Measurements from ENCODE around the gene ANK2.

Gene ANK2

DNA sequence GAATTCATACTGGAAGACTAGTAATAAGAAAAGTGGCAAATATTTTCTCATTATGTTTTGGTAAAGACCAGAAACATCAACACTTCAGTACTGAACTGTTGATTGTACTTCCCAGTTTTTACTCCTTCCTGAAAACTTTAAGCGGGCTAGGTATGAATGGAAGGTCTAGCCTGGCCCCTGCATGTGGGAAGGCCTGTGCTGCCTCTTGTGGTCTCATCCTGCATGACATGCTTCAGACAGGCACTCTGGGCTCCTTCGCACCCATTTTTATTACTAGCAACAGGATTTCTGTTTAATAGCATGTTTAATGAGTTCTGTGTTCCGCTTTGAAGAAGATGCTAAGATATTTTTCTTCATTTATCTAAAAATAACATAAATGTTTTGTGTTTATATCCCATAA, 279.1 kb downstream of the ANK2 start:
- H3K9me3 ChIP-seq (ENCODE audit: insufficient read depth, low read length), result no peaks in the 10 kb centered on the region
- no peak overlapping the region for H3K9ac ChIP-seq (ENCODE audit: low read length)
- H2AFZ ChIP-seq (ENCODE audit: low read depth, low read length, severe bottlenecking), result no peak overlapping the region
- TF ChIP-seq EZH2phosphoT487 (conservative IDR thresholded peaks at IDR 0.05; ENCODE audit: low read length) (no peak), CTCF (IDR thresholded peaks at IDR 0.05; ENCODE audit: insufficient read depth, low read length, poor library complexity, severe bottlenecking) (no peak)
- no peaks in the 10 kb centered on the region for H4K20me1 ChIP-seq (ENCODE audit: low read depth, low read length)
- H3K9me2 ChIP-seq (replicated peaks; ENCODE audit: insufficient read depth, low read length), result no peaks in the 10 kb centered on the region
- no peaks in the 10 kb centered on the region for H3F3A ChIP-seq (ENCODE audit: insufficient read depth)
- H3K36me3 ChIP-seq (ENCODE audit: low read length), result no peaks in the 10 kb centered on the region
- H3K27ac ChIP-seq (ENCODE audit: low read depth, low read length), result no peak overlapping the region
- no peak overlapping the region for H3K4me3 ChIP-seq (ENCODE audit: insufficient read depth, low read length, poor library complexity, severe bottlenecking)
- no peak overlapping the region for H3K4me2 ChIP-seq (ENCODE audit: low read depth, low read length, poor library complexity, severe bottlenecking)
- no peaks in the 10 kb centered on the region for H3K27me3 ChIP-seq (ENCODE audit: low read length)
- no peaks in the 10 kb centered on the region for H3K79me2 ChIP-seq (ENCODE audit: insufficient read depth, low read length)

DNA sequence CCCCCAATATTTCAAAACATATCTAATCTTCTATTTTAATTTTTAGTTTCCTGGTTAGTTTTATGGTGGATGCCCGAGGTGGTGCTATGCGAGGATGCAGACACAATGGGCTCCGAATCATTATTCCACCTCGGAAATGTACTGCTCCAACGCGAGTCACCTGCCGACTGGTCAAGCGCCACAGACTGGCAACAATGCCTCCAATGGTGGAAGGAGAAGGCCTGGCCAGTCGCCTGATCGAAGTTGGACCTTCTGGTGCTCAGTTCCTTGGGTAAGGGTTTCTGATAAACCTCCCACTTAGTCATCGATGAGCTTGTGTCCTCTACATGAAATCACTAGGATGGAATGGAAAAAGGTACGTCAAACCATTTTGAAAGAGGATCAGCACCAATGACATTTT, 280.7 kb downstream of the ANK2 start:
- H3K36me3 ChIP-seq (ENCODE audit: low read length), result no peaks in the 10 kb centered on the region
- no peaks in the 10 kb centered on the region for H4K20me1 ChIP-seq (ENCODE audit: low read depth, low read length)
- no peak overlapping the region for H3K4me2 ChIP-seq (ENCODE audit: low read depth, low read length, poor library complexity, severe bottlenecking)
- no peaks in the 10 kb centered on the region for H3K79me2 ChIP-seq (ENCODE audit: insufficient read depth, low read length)
- no peaks in the 10 kb centered on the region for H3K9me2 ChIP-seq (replicated peaks; ENCODE audit: insufficient read depth, low read length)
- no peak overlapping the region for H3K27ac ChIP-seq (ENCODE audit: low read depth, low read length)
- H2AFZ ChIP-seq (ENCODE audit: low read depth, low read length, severe bottlenecking), result no peak overlapping the region
- no peak for TF ChIP-seq EZH2phosphoT487 (conservative IDR thresholded peaks at IDR 0.05; ENCODE audit: low read length)
- TF ChIP-seq CTCF (IDR thresholded peaks at IDR 0.05; ENCODE audit: insufficient read depth, low read length, poor library complexity, severe bottlenecking), result no peak
- H3K9ac ChIP-seq (ENCODE audit: low read length), result no peak overlapping the region
- no peaks in the 10 kb centered on the region for H3F3A ChIP-seq (ENCODE audit: insufficient read depth)
- H3K27me3 ChIP-seq (ENCODE audit: low read length), result no peaks in the 10 kb centered on the region
- H3K9me3 ChIP-seq (ENCODE audit: insufficient read depth, low read length), result no peaks in the 10 kb centered on the region
- H3K4me3 ChIP-seq (ENCODE audit: insufficient read depth, low read length, poor library complexity, severe bottlenecking), result no peak overlapping the region

GRCh38 chr4:113331811-113332210, 282.4 kb downstream of the ANK2 start:
- no peaks in the 10 kb centered on the region for H3K27me3 ChIP-seq (ENCODE audit: low read length)
- no peak overlapping the region for H3K4me3 ChIP-seq (ENCODE audit: insufficient read depth, low read length, poor library complexity, severe bottlenecking)
- no peaks in the 10 kb centered on the region for H3K79me2 ChIP-seq (ENCODE audit: insufficient read depth, low read length)
- H3F3A ChIP-seq (ENCODE audit: insufficient read depth), result no peaks in the 10 kb centered on the region
- no peaks in the 10 kb centered on the region for H3K9me2 ChIP-seq (replicated peaks; ENCODE audit: insufficient read depth, low read length)
- H3K36me3 ChIP-seq (ENCODE audit: low read length), result no peaks in the 10 kb centered on the region
- H3K4me2 ChIP-seq (ENCODE audit: low read depth, low read length, poor library complexity, severe bottlenecking), result no peak overlapping the region
- no peak overlapping the region for H3K9ac ChIP-seq (ENCODE audit: low read length)
- H2AFZ ChIP-seq (ENCODE audit: low read depth, low read length, severe bottlenecking), result no peak overlapping the region
- no peak overlapping the region for H3K27ac ChIP-seq (ENCODE audit: low read depth, low read length)
- H3K9me3 ChIP-seq (ENCODE audit: insufficient read depth, low read length), result no peaks in the 10 kb centered on the region
- TF ChIP-seq CTCF (IDR thresholded peaks at IDR 0.05; ENCODE audit: insufficient read depth, low read length, poor library complexity, severe bottlenecking) (no peak), EZH2phosphoT487 (conservative IDR thresholded peaks at IDR 0.05; ENCODE audit: low read length) (no peak)
- no peaks in the 10 kb centered on the region for H4K20me1 ChIP-seq (ENCODE audit: low read depth, low read length)

DNA sequence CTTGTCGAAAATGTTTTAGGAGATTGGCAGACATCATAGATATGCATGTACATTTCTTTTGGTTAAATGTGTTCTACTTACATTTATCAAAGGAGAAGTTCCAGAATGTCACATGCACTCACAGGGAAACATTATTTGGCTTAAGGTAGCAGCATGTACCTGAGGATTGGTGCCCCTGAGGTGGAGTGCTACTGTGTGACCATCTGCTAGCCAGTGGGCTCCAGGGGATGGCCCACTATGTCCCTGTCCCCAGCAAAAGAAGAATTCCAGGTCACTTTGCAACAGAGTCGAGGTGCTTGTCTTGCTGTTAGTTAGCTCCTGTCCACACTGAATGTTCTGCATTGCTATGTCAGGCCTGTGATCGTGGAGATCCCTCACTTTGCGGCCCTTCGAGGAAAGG, 283.2 kb downstream of the ANK2 start:
- Histone ChIP-seq H3K9me3 (ENCODE audit: insufficient read depth, low read length) (no peaks in the 10 kb centered on the region), H2AFZ (ENCODE audit: low read depth, low read length, severe bottlenecking) (no peak overlapping the region), H3K4me3 (ENCODE audit: insufficient read depth, low read length, poor library complexity, severe bottlenecking) (no peak overlapping the region), H4K20me1 (ENCODE audit: low read depth, low read length) (no peaks in the 10 kb centered on the region), H3K4me2 (ENCODE audit: low read depth, low read length, poor library complexity, severe bottlenecking) (no peak overlapping the region), H3F3A (ENCODE audit: insufficient read depth) (no peaks in the 10 kb centered on the region), H3K27ac (ENCODE audit: low read depth, low read length) (no peak overlapping the region), H3K36me3 (ENCODE audit: low read length) (no peaks in the 10 kb centered on the region), H3K9me2 (replicated peaks; ENCODE audit: insufficient read depth, low read length) (no peaks in the 10 kb centered on the region), H3K27me3 (ENCODE audit: low read length) (no peaks in the 10 kb centered on the region), H3K9ac (ENCODE audit: low read length) (no peak overlapping the region), H3K79me2 (ENCODE audit: insufficient read depth, low read length) (no peaks in the 10 kb centered on the region)
- TF ChIP-seq EZH2phosphoT487 (conservative IDR thresholded peaks at IDR 0.05; ENCODE audit: low read length) (no peak), CTCF (IDR thresholded peaks at IDR 0.05; ENCODE audit: insufficient read depth, low read length, poor library complexity, severe bottlenecking) (no peak)

All from SU-DHL-6 (cell line).